Karpas-422 (cell line): ENCODE results near the gene DAB2IP. TPM values are rescaled to one million over a fixed set of nuclear protein-coding genes. Genes with fewer than 3 reads are reported as not detected.
A peak's percentile ranks its signal among the peaks of the same experiment; 100 is the strongest.

Source experiments
- DNase-seq: peaks from one replicate; pipeline ENCODE4 v3.0.0-alpha.2; 2015
- H2AFZ ChIP-seq: fragments of 200-600 bp; sonication (generic); 2 replicates; pipeline ENCODE4 v1.6.1; 2014; ENCODE audit warnings: antibody characterized with exemption, low read length, mixed read lengths
- H3K27ac ChIP-seq: fragments of 200-600 bp; sonication (generic); 2 replicates; pipeline ENCODE4 v1.5.1; 2014; ENCODE audit warnings: mild to moderate bottlenecking, low read length, moderate library complexity
- H3K27me3 ChIP-seq: fragments of 200-600 bp; sonication (generic); 2 replicates; pipeline ENCODE4 v1.6.1; 2014; ENCODE audit warnings: low read length, mixed read lengths
- H3K36me3 ChIP-seq: fragments of 200-600 bp; sonication (generic); 2 replicates; pipeline ENCODE4 v1.6.1; 2014; ENCODE audit warnings: low read length, mixed read lengths; ENCODE audit not compliant: insufficient read depth
- H3K4me1 ChIP-seq: fragments of 200-600 bp; sonication (generic); 2 replicates; pipeline ENCODE4 v1.6.1; 2014; ENCODE audit warnings: mild to moderate bottlenecking, low read length, mixed read lengths
- H3K4me2 ChIP-seq: fragments of 200-600 bp; sonication (generic); 2 replicates; pipeline ENCODE4 v1.6.1; 2014; ENCODE audit warnings: low read length, low read depth, mild to moderate bottlenecking; ENCODE audit not compliant: poor library complexity, severe bottlenecking
- H3K4me3 ChIP-seq: fragments of 200-600 bp; sonication (generic); 2 replicates; pipeline ENCODE4 v1.5.1; 2014; ENCODE audit warnings: mild to moderate bottlenecking, antibody characterized with exemption, low read length, mixed read lengths
- H3K79me2 ChIP-seq: fragments of 200-600 bp; sonication (generic); 2 replicates; pipeline ENCODE4 v1.6.1; 2014; ENCODE audit warnings: mild to moderate bottlenecking, low read length, mixed read lengths
- H3K9ac ChIP-seq: fragments of 200-600 bp; sonication (generic); 2 replicates; pipeline ENCODE4 v1.6.0; 2014; ENCODE audit warnings: low read length
- H3K9me2 ChIP-seq: fragments of 200-600 bp; sonication (generic), shearing (Covaris generic); replicated peaks from 2 replicates; pipeline ENCODE4 v1.6.0; 2014; ENCODE audit warnings: mild to moderate bottlenecking, low read length, moderate library complexity; ENCODE audit not compliant: insufficient read depth
- H3K9me3 ChIP-seq: fragments of 300-700, 200-600 bp; sonication (generic); 2 replicates; pipeline ENCODE4 v1.6.1; 2014; ENCODE audit warnings: low read length, mixed read lengths
- H4K20me1 ChIP-seq: fragments of 200-600 bp; sonication (generic); 2 replicates; pipeline ENCODE4 v1.6.1; 2014; ENCODE audit warnings: mild to moderate bottlenecking, antibody characterized with exemption, low read length, low read depth; ENCODE audit not compliant: insufficient read depth
- total RNA-seq: library from RNA; depleted of rRNA; stranded (reverse); fragments of >200 nt; shearing (Covaris generic); gene quantifications from 2 replicates; pipeline ENCODE4 v1.2.3, GENCODE V29; 2014; ENCODE audit warnings: low replicate concordance

DAB2IP gene
- total RNA-seq, 1 experiment from 2014 or later = 1.3 TPM

DNA sequence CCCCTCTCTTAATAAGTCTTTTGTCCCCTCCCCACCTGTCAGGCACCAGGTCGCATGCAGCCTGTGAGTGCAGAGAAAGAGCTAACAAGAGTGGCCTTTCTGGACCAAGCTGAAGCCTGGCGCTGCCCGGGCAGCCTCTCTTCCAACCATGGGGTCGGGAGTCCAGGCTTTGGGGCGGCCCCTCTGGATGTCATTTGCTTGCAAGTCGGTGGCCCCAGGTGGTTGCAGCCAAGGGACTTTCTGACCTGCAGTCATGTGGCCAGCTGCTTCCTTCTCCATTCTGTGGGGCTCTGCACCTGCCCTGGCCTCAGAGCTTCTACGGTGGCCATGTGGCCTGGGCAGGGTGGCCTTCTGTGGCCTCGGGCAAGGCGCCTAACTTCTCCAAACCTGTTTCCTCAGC, 159.7 kb downstream of the DAB2IP start:
- H3K9me3 ChIP-seq = no peaks in the 10 kb centered on the region
- no peaks in the 10 kb centered on the region for H3K36me3 ChIP-seq
- H3K27ac ChIP-seq = no peak overlapping the region
- no peak overlapping the region for H3K4me2 ChIP-seq
- H4K20me1 ChIP-seq = no peaks in the 10 kb centered on the region
- H2AFZ ChIP-seq = no peak overlapping the region
- no peaks in the 10 kb centered on the region for H3K27me3 ChIP-seq
- no peak overlapping the region for H3K4me3 ChIP-seq
- H3K79me2 ChIP-seq = no peaks in the 10 kb centered on the region
- H3K9me2 ChIP-seq = no peaks in the 10 kb centered on the region
- no peak for DNase-seq
- H3K9ac ChIP-seq = no peak overlapping the region
- H3K4me1 ChIP-seq = no peaks in the 10 kb centered on the region

DNA sequence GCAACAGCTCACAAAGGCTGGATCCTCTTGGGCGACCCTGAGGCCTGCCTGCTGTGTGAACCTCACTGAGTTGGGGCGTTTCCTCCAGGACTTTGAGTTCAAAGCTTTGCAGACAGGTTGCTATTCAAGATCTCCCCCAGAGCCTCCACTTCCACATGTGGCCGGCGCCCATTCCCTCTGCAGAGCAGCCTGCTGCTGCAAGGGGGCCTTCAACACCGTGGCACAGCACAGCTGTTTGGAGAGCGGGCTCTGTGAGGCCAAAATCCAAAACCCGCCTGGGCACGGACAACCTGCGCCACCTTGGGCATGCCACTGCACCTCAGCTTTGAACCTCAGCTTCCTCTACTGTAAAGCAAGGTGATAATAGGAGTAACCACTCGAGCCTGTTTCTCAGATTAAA, 160.3 kb downstream of the DAB2IP start:
- H3K27ac ChIP-seq = no peak overlapping the region
- DNase-seq = no peak
- no peak overlapping the region for H3K4me2 ChIP-seq
- no peak overlapping the region for H3K9ac ChIP-seq
- no peaks in the 10 kb centered on the region for H3K4me1 ChIP-seq
- no peak overlapping the region for H3K4me3 ChIP-seq
- H3K36me3 ChIP-seq = no peaks in the 10 kb centered on the region
- H4K20me1 ChIP-seq = no peaks in the 10 kb centered on the region
- H3K79me2 ChIP-seq = no peaks in the 10 kb centered on the region
- H3K9me2 ChIP-seq = no peaks in the 10 kb centered on the region
- H3K27me3 ChIP-seq = no peaks in the 10 kb centered on the region
- H2AFZ ChIP-seq = no peak overlapping the region
- H3K9me3 ChIP-seq = no peaks in the 10 kb centered on the region

DNA sequence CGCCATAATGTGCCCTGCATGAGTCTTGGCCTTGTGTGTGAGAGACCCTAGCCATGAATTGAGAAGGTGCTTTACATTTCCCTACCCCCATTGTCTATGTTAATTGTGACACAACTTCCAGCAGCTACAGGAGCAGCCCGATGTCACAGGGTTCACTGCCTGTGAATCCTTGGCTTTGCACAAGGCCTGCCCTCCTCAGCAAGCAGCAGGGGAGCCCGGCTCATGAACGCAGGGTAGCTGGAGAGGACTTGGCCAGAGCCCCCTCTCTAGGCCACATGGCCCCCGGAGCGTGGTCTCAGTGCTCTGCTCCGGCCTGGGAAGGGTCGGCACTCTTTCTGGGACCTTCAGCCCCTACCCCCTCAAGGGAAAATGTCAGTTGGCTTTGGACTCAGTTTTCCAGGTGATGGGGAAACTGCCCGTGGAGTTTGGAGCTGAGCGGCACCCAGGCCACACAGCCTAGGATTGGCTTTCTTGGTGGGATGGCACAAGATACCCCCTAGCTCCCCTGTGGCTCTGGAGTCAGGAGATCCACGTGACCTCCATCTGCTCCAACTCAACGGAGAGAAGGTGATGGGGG, 160.8 kb downstream of the DAB2IP start:
- Histone ChIP-seq H3K36me3 (no peaks in the 10 kb centered on the region), H3K4me3 (no peak overlapping the region), H3K27ac (no peak overlapping the region), H2AFZ (no peak overlapping the region), H3K9me3 (no peaks in the 10 kb centered on the region), H3K27me3 (no peaks in the 10 kb centered on the region), H3K79me2 (no peaks in the 10 kb centered on the region), H4K20me1 (no peaks in the 10 kb centered on the region), H3K4me2 (no peak overlapping the region), H3K4me1 (no peaks in the 10 kb centered on the region), H3K9ac (no peak overlapping the region), H3K9me2 (no peaks in the 10 kb centered on the region)
- DNase-seq = no peak

DNA sequence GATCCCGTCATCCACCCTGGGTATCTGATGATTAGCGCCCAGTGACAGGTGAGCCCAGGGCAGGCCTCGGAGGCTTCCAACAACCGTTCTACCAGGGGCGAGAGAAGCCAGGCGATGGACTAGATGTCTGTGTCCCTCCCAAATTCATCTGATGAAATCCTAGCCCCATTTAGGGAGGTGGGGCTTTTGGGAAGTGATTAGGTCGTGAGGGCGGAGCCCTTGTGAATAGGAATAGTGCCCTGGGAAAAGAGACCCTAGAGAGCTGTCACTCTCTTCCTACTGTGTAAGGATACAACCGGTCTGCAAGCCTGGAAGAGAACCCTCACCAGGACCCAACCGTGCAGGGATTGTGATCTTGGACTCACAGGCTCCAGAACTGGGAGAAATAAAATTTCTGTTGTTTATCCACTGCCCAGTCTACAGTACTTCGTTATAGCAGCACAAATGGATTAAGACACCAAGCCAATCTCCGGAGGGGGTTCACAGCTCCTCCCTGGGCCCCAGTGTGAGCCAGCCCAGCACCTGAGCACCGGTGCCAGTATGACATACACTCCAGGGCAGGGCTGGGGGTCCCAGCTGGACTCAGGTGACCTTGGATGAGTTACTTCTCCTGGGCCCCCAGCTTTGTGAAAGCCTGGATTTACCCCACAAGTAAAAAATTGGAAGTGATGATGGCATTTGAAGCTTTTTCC, 162.2 kb downstream of the DAB2IP start:
- Histone ChIP-seq H3K4me3 (no peak overlapping the region), H3K4me1 (no peaks in the 10 kb centered on the region), H3K4me2 (no peak overlapping the region), H3K27me3 (no peaks in the 10 kb centered on the region), H4K20me1 (no peaks in the 10 kb centered on the region), H3K9ac (no peak overlapping the region), H3K79me2 (no peaks in the 10 kb centered on the region), H3K27ac (no peak overlapping the region), H3K9me2 (no peaks in the 10 kb centered on the region), H3K36me3 (no peaks in the 10 kb centered on the region), H2AFZ (no peak overlapping the region), H3K9me3 (no peaks in the 10 kb centered on the region)
- DNase-seq = no peak

DNA sequence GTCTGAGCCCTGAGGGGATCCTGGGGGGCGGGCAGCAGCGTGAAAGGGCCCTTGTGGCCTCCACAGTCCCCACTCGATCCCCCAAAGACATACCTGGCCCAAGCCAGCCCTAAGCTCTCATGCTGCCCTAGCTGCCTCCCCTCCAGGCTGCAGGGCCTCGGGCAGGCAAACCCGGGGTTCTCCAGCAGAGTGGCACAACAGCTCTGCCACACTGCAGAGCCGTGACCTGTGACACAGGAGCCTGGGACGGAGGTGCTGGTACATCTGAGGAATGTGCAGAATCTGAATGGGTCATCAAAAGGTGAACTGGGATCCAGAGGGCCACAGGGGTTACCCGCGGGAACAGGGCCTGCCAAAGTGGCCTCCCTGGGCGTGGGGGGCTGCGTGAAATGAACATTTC, 163.2 kb downstream of the DAB2IP start:
- Histone ChIP-seq H3K27me3 (no peaks in the 10 kb centered on the region), H3K4me2 (no peak overlapping the region), H3K9ac (no peak overlapping the region), H4K20me1 (no peaks in the 10 kb centered on the region), H3K4me1 (peaks cover 1% of the 10 kb centered on the region), H3K9me2 (no peaks in the 10 kb centered on the region), H2AFZ (no peak overlapping the region), H3K36me3 (no peaks in the 10 kb centered on the region), H3K4me3 (no peak overlapping the region), H3K9me3 (no peaks in the 10 kb centered on the region), H3K79me2 (no peaks in the 10 kb centered on the region), H3K27ac (no peak overlapping the region)
- no peak for DNase-seq

DNA sequence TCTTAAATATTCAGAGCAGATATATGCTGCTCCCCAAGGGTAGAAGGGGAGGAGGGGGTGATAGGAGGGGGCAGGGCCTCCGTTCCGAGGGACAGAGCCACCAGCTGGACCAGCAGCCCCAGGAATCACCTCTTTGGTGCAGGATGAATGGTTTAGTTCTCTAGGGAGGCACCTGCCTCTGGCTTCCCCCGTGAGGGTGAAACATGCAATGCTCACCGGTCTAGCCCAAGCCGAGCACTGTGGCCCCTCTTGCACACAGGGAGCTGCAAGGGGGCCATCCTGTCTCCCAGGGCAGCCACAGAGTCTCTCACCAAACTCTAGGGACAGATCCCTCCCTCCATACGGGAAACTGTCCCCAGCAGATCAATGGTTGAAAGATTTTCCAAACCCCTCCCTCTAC, 163.7 kb downstream of the DAB2IP start:
- no peaks in the 10 kb centered on the region for H3K36me3 ChIP-seq
- H3K27me3 ChIP-seq = no peaks in the 10 kb centered on the region
- H2AFZ ChIP-seq = no peak overlapping the region
- H4K20me1 ChIP-seq = no peaks in the 10 kb centered on the region
- no peak overlapping the region for H3K27ac ChIP-seq
- H3K4me3 ChIP-seq = no peak overlapping the region
- H3K4me2 ChIP-seq = no peak overlapping the region
- no peak overlapping the region for H3K9ac ChIP-seq
- H3K9me3 ChIP-seq = no peaks in the 10 kb centered on the region
- H3K79me2 ChIP-seq = no peaks in the 10 kb centered on the region
- DNase-seq = no peak
- peaks cover 5% of the 10 kb centered on the region for H3K4me1 ChIP-seq
- no peaks in the 10 kb centered on the region for H3K9me2 ChIP-seq

DNA sequence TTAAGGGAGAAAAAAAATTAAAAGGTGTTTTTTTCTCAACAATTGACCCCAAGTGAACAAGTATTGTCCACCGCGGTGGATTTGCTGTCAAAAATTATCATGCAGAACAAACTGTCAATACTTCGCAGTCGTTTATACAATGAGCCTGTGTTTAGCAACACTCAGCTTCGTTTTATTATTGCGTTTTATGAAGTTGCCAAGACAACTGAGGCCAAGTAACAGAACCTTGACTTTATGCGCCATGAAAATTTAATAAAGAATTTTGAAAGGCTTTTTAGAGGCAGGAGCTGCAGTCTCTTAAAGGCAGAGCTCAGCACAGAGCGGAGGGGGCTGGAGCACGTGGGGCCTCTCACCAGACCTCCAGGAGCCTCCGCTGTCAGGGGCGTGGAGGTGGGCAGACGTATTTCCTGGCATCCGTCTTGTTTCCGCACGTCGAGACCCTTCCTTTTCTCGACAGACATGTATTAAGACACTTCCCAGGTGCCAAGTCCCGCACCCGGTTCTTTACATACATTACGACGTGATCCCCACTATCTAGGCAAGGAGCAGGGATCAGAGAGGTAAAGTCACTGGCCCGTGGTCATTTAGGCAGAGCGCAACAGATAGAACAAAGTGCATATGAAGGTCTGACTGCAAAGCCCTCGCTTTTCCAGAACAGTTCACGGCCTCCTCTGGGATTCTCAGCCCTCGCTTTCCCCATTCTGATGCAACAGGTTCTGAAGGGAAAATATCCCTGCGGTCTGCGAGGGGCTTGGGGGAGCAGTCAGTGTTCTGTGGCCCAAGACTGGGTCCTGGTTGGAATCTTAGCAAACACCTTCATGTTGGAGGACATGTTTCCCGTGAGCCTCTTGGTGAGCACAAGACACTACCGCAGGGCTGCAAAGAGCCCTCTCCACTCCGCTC, 164.4 kb downstream of the DAB2IP start:
- Histone ChIP-seq H3K4me1 (peaks cover 5% of the 10 kb centered on the region), H3K36me3 (no peaks in the 10 kb centered on the region), H3K79me2 (no peaks in the 10 kb centered on the region), H3K9ac (no peak overlapping the region), H3K27me3 (no peaks in the 10 kb centered on the region), H3K4me3 (no peak overlapping the region), H3K9me2 (no peaks in the 10 kb centered on the region), H3K27ac (no peak overlapping the region), H3K9me3 (no peaks in the 10 kb centered on the region), H2AFZ (no peak overlapping the region), H4K20me1 (no peaks in the 10 kb centered on the region), H3K4me2 (no peak overlapping the region)
- DNase-seq = peak; percentile 33

DNA sequence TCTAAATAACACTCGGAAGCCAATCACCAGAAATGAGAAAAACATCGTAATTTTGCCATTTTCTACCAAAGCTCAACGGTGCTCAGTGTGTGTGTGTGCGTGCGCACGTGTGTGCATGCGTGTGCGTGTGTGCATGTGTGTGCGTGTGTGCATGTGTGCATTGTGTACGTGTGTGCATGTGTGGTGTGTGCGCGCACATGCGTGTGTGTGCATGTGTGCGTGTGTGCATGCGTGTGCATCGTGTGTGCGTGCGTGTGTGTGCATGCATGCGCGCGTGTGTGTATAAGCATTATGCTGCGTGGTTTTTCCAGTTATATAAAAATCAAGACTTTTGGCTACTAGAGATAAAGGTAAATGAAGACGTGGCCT, 165.0 kb downstream of the DAB2IP start:
- Histone ChIP-seq H3K4me2 (no peak overlapping the region), H3K79me2 (no peaks in the 10 kb centered on the region), H2AFZ (no peak overlapping the region), H4K20me1 (no peaks in the 10 kb centered on the region), H3K9ac (no peak overlapping the region), H3K9me3 (no peaks in the 10 kb centered on the region), H3K9me2 (no peaks in the 10 kb centered on the region), H3K27me3 (no peaks in the 10 kb centered on the region), H3K4me1 (peaks cover 5% of the 10 kb centered on the region), H3K27ac (no peak overlapping the region), H3K36me3 (no peaks in the 10 kb centered on the region), H3K4me3 (no peak overlapping the region)
- DNase-seq = peak; percentile 11
